ENCODE results near the gene GPC3. TPM values are rescaled to one million over a fixed set of nuclear protein-coding genes. Genes with fewer than 3 reads are reported as not detected.

The GPC3 gene
- total RNA-seq, 2 donors from 2014 or later: 2.7 to 5.2 TPM

DNA sequence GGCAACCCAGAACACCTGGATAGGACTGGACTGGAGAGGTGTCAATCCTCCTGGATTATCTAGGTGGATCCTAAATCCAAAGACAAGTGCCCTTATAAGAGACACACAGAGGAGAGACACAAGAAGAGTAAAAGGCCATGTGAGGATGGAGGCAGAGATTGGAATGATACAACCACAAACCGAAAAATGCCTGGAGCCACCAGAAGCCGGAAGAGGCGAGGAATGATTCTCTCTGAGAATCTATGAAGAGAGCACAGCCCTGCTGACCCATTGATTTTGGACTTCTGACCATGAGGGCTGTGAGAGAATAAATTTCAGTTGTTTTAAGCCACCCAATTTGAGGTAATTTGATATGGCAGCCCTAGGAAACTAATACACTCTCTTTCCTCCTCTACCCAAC lies 20.1 kb downstream of the GPC3 start:
- TF ChIP-seq POLR2AphosphoS5 (IDR thresholded peaks at IDR 0.05) (no peak), CTCF (IDR thresholded peaks at IDR 0.05) (no peak), POLR2A (IDR thresholded peaks at IDR 0.05) (no peak)
- Histone ChIP-seq H3K9me3 (no peaks in the 10 kb centered on the region), H3K27me3 (replicated peaks; ENCODE audit: insufficient read depth) (no peaks in the 10 kb centered on the region), H3K4me3 (no peak overlapping the region), H3K36me3 (no peaks in the 10 kb centered on the region), H3K27ac (no peak overlapping the region), H3K4me1 (replicated peaks) (no peaks in the 10 kb centered on the region)
- intact Hi-C loops (cut with DNase I): no loop called here
- no peak for DNase-seq (ENCODE audit: low spot score)
- 100% methylated on average over 3 of the region's 3 CpGs for WGBS

DNA sequence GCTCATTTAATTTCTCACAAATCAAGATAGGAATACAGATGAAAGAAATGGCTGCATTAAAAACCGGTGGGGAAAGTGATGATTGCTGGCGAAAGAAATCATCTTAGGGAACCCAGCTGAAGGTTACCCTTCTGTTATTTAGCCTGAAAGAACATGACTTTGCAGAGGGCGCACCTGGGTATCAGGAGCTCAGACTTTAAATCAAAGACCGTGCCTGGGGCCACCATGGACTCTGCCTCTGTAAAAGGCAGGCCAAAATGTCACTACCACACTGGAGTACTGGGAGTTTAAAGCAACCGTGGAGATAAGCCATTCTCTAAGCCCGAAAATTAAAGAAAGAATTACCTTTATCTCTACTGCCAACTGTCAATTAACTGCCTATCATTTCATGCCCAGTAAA lies 24.3 kb downstream of the GPC3 start:
- WGBS: 91% methylated on average over 6 of the region's 6 CpGs
- H3K4me1 ChIP-seq (replicated peaks): no peaks in the 10 kb centered on the region

DNA sequence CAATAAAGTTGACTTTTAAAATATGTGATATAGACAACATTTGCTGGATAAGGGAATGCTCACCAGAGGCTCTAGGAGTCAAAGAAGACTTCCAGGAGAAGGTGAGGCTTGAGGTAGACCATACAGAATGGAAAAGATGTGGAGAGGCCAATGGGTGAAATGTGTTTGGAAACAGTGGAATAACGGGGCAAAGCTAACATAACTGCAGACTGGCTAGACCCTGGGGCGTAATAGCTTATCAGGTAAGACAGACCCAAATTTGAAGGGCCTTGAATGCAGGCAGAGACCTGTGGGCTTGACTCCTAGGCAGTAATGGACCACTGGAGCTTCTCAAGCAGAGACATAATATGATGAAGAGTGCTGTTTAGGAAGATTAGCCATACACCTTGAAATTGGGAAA lies 25.4 kb downstream of the GPC3 start:
- Histone ChIP-seq H3K27me3 (replicated peaks; ENCODE audit: insufficient read depth) (no peaks in the 10 kb centered on the region), H3K27ac (no peak overlapping the region)

More for the DNA sequence above, 24.3 kb downstream of the GPC3 start:
- no peaks in the 10 kb centered on the region for H3K27me3 ChIP-seq (replicated peaks; ENCODE audit: insufficient read depth)
- no peaks in the 10 kb centered on the region for H3K9me3 ChIP-seq
- H3K27ac ChIP-seq: no peak overlapping the region
- H3K36me3 ChIP-seq: no peaks in the 10 kb centered on the region
- no peak overlapping the region for H3K4me3 ChIP-seq
- TF ChIP-seq POLR2A (IDR thresholded peaks at IDR 0.05) (no peak), POLR2AphosphoS5 (IDR thresholded peaks at IDR 0.05) (no peak), CTCF (IDR thresholded peaks at IDR 0.05) (no peak)
- DNase-seq (ENCODE audit: low spot score): no peak
- intact Hi-C loops (cut with DNase I): no loop called here

GRCh38 chrX:133958997-133959688 lies 26.3 kb downstream of the GPC3 start:
- intact Hi-C loops (cut with DNase I): no loop called here
- no peak for DNase-seq (ENCODE audit: low spot score)
- WGBS: 65% methylated on average over 2 of the region's 2 CpGs

More for the DNA sequence above, 25.4 kb downstream of the GPC3 start:
- intact Hi-C loops (cut with DNase I): no loop called here
- no peak overlapping the region for H3K4me3 ChIP-seq
- TF ChIP-seq POLR2A (IDR thresholded peaks at IDR 0.05): no peak
- TF ChIP-seq POLR2AphosphoS5 (IDR thresholded peaks at IDR 0.05): no peak
- TF ChIP-seq CTCF (IDR thresholded peaks at IDR 0.05): no peak
- DNase-seq (ENCODE audit: low spot score): no peak
- 83% methylated on average over 2 of the region's 2 CpGs for WGBS
- H3K9me3 ChIP-seq: no peaks in the 10 kb centered on the region
- H3K36me3 ChIP-seq: no peaks in the 10 kb centered on the region
- H3K4me1 ChIP-seq (replicated peaks): no peaks in the 10 kb centered on the region

More at GRCh38 chrX:133958997-133959688, 26.3 kb downstream of the GPC3 start:
- H3K27ac ChIP-seq: no peak overlapping the region
- no peaks in the 10 kb centered on the region for H3K36me3 ChIP-seq
- no peaks in the 10 kb centered on the region for H3K27me3 ChIP-seq (replicated peaks; ENCODE audit: insufficient read depth)
- H3K4me3 ChIP-seq: no peak overlapping the region
- TF ChIP-seq CTCF (IDR thresholded peaks at IDR 0.05): no peak
- no peak for TF ChIP-seq POLR2AphosphoS5 (IDR thresholded peaks at IDR 0.05)
- no peak for TF ChIP-seq POLR2A (IDR thresholded peaks at IDR 0.05)
- no peaks in the 10 kb centered on the region for H3K4me1 ChIP-seq (replicated peaks)
- H3K9me3 ChIP-seq: no peaks in the 10 kb centered on the region
